Measurements from ENCODE around the gene CTDP1.
"Not testable (repeated sequence)": the region's sequence is repeated elsewhere in the genome, so short reads cannot be mapped to it uniquely, and the experiment has no call there.

CTDP1 gene

GRCh38 chr18:79747156-79747845, 67.7 kb downstream of the CTDP1 start:
- no peak overlapping the region for H3K4me3 ChIP-seq (ENCODE audit: low read length)
- H3K4ac ChIP-seq (ENCODE audit: low read depth, low read length), result no peak overlapping the region
- no peak overlapping the region for H2BK15ac ChIP-seq (replicated peaks; ENCODE audit: low read depth)
- H3K27me3 ChIP-seq (ENCODE audit: insufficient read depth, low read length, poor library complexity), result no peaks in the 10 kb centered on the region
- no peaks in the 10 kb centered on the region for H3K79me2 ChIP-seq (ENCODE audit: control insufficient read depth, insufficient read depth, low read length)
- H2AK5ac ChIP-seq (ENCODE audit: low read length), result no peak overlapping the region
- H2BK5ac ChIP-seq (ENCODE audit: low read length), result no peak overlapping the region
- no peaks in the 10 kb centered on the region for H3K79me1 ChIP-seq (ENCODE audit: low read length)
- H4K5ac ChIP-seq (ENCODE audit: low read length), result no peak overlapping the region
- no peak overlapping the region for H3K56ac ChIP-seq (ENCODE audit: low read length)
- H2BK120ac ChIP-seq (ENCODE audit: low read depth, low read length), result no peak overlapping the region
- H3K27ac ChIP-seq (ENCODE audit: low read depth, low read length), result no peak overlapping the region
- WGBS (ENCODE audit: extremely low coverage, insufficient coverage, low lambda C conversion rate), result no CpG with 5 or more reads among the region's 35 CpGs
- no peak for DNase-seq
- H3K23ac ChIP-seq (ENCODE audit: low read length), result no peak overlapping the region
- no peak overlapping the region for H3K4me2 ChIP-seq (ENCODE audit: low read length)
- no peak overlapping the region for H3K9ac ChIP-seq (ENCODE audit: low read length)
- no peak overlapping the region for H4K8ac ChIP-seq (ENCODE audit: low read depth, low read length)
- no peak overlapping the region for H3K18ac ChIP-seq (ENCODE audit: low read length)
- H3K4me1 ChIP-seq (ENCODE audit: control insufficient read depth, low read depth, low read length), result no peaks in the 10 kb centered on the region
- H3K36me3 ChIP-seq (ENCODE audit: control insufficient read depth, insufficient read depth, low read length), result no peaks in the 10 kb centered on the region

DNA sequence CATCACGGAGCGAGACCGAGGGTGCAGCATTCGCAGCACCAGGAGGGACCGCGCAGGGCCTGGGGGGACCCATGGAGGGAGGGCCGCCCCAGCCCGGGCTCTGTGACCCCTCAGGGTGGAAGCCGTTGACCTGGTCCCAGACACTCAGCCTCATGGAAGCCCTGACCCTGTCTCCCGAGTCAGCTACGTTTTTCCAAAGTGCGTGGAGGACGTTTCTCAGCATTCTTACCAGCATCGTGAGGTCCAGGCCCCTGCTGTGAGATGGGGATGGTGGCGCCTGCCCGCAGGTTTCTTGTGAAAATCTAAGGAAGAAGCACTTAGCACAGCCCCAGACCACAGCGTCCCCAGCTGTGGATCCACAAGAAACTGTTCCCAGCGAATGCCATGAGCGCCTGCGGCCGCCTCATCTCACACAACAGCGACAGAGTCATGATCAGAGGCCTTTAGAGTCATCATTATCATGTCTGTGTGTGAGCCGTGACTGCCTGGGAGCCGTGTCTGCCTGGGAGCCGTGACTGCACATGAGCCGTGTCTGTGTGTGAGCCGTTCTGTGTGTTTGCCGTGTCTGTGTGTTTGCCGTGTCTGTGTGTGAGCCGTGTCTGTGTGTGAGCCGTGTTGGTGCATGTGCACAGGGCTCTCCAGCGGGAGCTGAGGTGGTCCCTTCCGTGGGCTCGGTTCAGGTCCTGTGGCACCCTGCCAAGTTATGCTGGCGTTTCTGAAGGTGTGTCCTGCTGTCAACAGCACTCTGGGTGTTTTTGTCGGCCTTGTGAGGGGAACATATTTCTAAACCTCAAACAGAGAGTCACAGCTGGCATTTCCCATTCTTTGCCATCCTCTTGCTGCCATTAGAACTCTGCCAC, 68.9 kb downstream of the CTDP1 start:
- Histone ChIP-seq H2BK5ac (ENCODE audit: low read length) (no peak overlapping the region), H3K4ac (ENCODE audit: low read depth, low read length) (no peak overlapping the region), H3K18ac (ENCODE audit: low read length) (no peak overlapping the region), H4K5ac (ENCODE audit: low read length) (no peak overlapping the region), H2BK15ac (replicated peaks; ENCODE audit: low read depth) (no peak overlapping the region), H3K36me3 (ENCODE audit: control insufficient read depth, insufficient read depth, low read length) (no peaks in the 10 kb centered on the region), H2AK5ac (ENCODE audit: low read length) (no peak overlapping the region), H3K27ac (ENCODE audit: low read depth, low read length) (no peak overlapping the region), H4K8ac (ENCODE audit: low read depth, low read length) (no peak overlapping the region), H3K4me2 (ENCODE audit: low read length) (no peak overlapping the region), H3K4me1 (ENCODE audit: control insufficient read depth, low read depth, low read length) (no peaks in the 10 kb centered on the region), H3K4me3 (ENCODE audit: low read length) (no peak overlapping the region), H3K79me2 (ENCODE audit: control insufficient read depth, insufficient read depth, low read length) (no peaks in the 10 kb centered on the region), H2BK120ac (ENCODE audit: low read depth, low read length) (no peak overlapping the region), H3K23ac (ENCODE audit: low read length) (no peak overlapping the region), H3K9ac (ENCODE audit: low read length) (no peak overlapping the region), H3K56ac (ENCODE audit: low read length) (no peak overlapping the region), H3K79me1 (ENCODE audit: low read length) (no peaks in the 10 kb centered on the region), H3K27me3 (ENCODE audit: insufficient read depth, low read length, poor library complexity) (no peaks in the 10 kb centered on the region)
- no peak for DNase-seq
- WGBS (ENCODE audit: extremely low coverage, insufficient coverage, low lambda C conversion rate), result no CpG with 5 or more reads among the region's 36 CpGs

GRCh38 chr18:79749251-79750191, 69.9 kb downstream of the CTDP1 start:
- Histone ChIP-seq H3K4me3 (ENCODE audit: low read length) (no peak overlapping the region), H3K36me3 (ENCODE audit: control insufficient read depth, insufficient read depth, low read length) (peaks cover 4% of the 10 kb centered on the region), H3K56ac (ENCODE audit: low read length) (no peak overlapping the region), H2BK5ac (ENCODE audit: low read length) (no peak overlapping the region), H3K18ac (ENCODE audit: low read length) (no peak overlapping the region), H3K4me1 (ENCODE audit: control insufficient read depth, low read depth, low read length) (no peaks in the 10 kb centered on the region), H3K79me2 (ENCODE audit: control insufficient read depth, insufficient read depth, low read length) (no peaks in the 10 kb centered on the region), H3K4me2 (ENCODE audit: low read length) (no peak overlapping the region), H3K79me1 (ENCODE audit: low read length) (no peaks in the 10 kb centered on the region), H3K4ac (ENCODE audit: low read depth, low read length) (no peak overlapping the region), H2BK120ac (ENCODE audit: low read depth, low read length) (no peak overlapping the region), H2BK15ac (replicated peaks; ENCODE audit: low read depth) (no peak overlapping the region), H4K8ac (ENCODE audit: low read depth, low read length) (no peak overlapping the region), H4K5ac (ENCODE audit: low read length) (no peak overlapping the region), H3K23ac (ENCODE audit: low read length) (no peak overlapping the region), H2AK5ac (ENCODE audit: low read length) (no peak overlapping the region), H3K27ac (ENCODE audit: low read depth, low read length) (no peak overlapping the region), H3K9ac (ENCODE audit: low read length) (no peak overlapping the region), H3K27me3 (ENCODE audit: insufficient read depth, low read length, poor library complexity) (no peaks in the 10 kb centered on the region)
- no CpG with 5 or more reads among the region's 49 CpGs for WGBS (ENCODE audit: extremely low coverage, insufficient coverage, low lambda C conversion rate)
- DNase-seq, result no peak

DNA sequence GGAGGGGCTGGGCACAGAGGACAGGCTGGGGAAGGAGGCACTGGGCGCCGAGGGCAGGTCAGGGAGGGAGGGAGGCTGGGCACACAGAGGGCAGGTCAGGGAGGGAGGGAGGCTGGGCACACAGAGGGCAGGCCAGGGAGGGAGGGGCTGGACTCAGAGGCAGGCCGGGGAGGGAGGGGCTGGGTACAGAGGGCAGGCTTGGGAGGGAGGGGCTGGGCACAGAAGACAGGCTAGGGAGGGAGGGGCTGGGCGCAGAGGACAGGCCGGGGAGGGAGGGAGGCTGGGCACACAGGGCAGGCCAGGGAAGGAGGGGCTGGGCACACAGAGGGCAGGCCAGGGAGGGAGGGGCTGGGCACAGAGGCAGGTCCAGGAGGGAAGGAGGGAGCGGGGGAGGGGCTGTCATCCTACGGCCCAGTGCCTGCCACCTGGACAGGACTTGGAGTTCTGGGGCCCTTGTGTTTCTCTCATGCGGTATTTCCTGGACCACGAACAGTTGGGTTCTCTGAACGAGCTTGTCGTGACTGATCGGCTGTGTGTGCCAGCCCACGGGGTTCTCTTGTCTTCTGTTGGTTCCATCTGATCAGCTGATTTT, 71.5 kb downstream of the CTDP1 start:
- no CpG with 5 or more reads among the region's 13 CpGs for WGBS (ENCODE audit: extremely low coverage, insufficient coverage, low lambda C conversion rate)

DNA sequence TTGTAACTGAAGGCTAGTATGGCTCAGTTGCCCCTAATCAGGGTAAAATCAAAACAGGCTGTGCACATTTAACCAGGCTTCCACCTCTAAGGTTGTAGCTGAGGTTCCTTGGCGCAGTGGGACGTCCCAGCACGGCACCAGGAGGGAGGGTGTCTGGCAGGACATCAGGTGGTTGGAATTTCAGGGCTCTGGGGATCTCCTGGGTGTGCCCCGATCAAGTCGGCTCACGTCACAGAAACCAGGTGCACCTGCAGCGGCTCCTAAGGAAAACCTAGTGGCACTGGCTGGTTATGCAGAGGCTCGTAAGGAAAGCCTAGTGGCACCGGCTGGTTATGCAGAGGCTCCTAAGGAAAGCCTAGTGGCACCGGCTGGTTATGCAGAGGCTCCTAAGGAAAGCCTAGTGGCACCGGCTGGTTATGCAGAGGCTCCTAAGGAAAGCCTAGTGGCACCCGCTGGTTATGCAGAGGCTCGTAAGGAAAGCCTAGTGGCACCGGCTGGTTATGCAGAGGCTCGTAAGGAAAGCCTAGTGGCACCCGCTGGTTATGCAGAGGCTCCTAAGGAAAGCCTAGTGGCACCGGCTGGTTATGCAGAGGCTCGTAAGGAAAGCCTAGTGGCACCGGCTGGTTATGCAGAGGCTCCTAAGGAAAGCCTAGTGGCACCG, 72.4 kb downstream of the CTDP1 start:
- not testable (repeated sequence) for H3K18ac ChIP-seq (ENCODE audit: low read length); H4K8ac ChIP-seq (ENCODE audit: low read depth, low read length); H3K27ac ChIP-seq (ENCODE audit: low read depth, low read length); H3K4me2 ChIP-seq (ENCODE audit: low read length); H3K23ac ChIP-seq (ENCODE audit: low read length); H3K4ac ChIP-seq (ENCODE audit: low read depth, low read length); H2BK5ac ChIP-seq (ENCODE audit: low read length); H2BK15ac ChIP-seq (replicated peaks; ENCODE audit: low read depth); H3K79me1 ChIP-seq (ENCODE audit: low read length); H3K27me3 ChIP-seq (ENCODE audit: insufficient read depth, low read length, poor library complexity); H3K4me3 ChIP-seq (ENCODE audit: low read length); H3K4me1 ChIP-seq (ENCODE audit: control insufficient read depth, low read depth, low read length); H2AK5ac ChIP-seq (ENCODE audit: low read length); H3K56ac ChIP-seq (ENCODE audit: low read length); H3K79me2 ChIP-seq (ENCODE audit: control insufficient read depth, insufficient read depth, low read length); H2BK120ac ChIP-seq (ENCODE audit: low read depth, low read length); H3K36me3 ChIP-seq (ENCODE audit: control insufficient read depth, insufficient read depth, low read length); H4K5ac ChIP-seq (ENCODE audit: low read length); H3K9ac ChIP-seq (ENCODE audit: low read length)
- WGBS (ENCODE audit: extremely low coverage, insufficient coverage, low lambda C conversion rate), result no CpG with 5 or more reads among the region's 20 CpGs
- peak; percentile 62 for DNase-seq

More for the DNA sequence above, 71.5 kb downstream of the CTDP1 start:
- H2BK120ac ChIP-seq (ENCODE audit: low read depth, low read length), result no peak overlapping the region
- no peak overlapping the region for H2BK5ac ChIP-seq (ENCODE audit: low read length)
- peaks cover 4% of the 10 kb centered on the region for H3K36me3 ChIP-seq (ENCODE audit: control insufficient read depth, insufficient read depth, low read length)
- H3K4me3 ChIP-seq (ENCODE audit: low read length), result no peak overlapping the region
- H3K9ac ChIP-seq (ENCODE audit: low read length), result no peak overlapping the region
- no peak overlapping the region for H2AK5ac ChIP-seq (ENCODE audit: low read length)
- DNase-seq, result no peak
- H3K23ac ChIP-seq (ENCODE audit: low read length), result no peak overlapping the region
- H3K79me2 ChIP-seq (ENCODE audit: control insufficient read depth, insufficient read depth, low read length), result no peaks in the 10 kb centered on the region
- no peak overlapping the region for H4K5ac ChIP-seq (ENCODE audit: low read length)
- H4K8ac ChIP-seq (ENCODE audit: low read depth, low read length), result no peak overlapping the region
- no peak overlapping the region for H3K18ac ChIP-seq (ENCODE audit: low read length)
- no peak overlapping the region for H3K56ac ChIP-seq (ENCODE audit: low read length)
- no peak overlapping the region for H3K4ac ChIP-seq (ENCODE audit: low read depth, low read length)
- no peak overlapping the region for H3K27ac ChIP-seq (ENCODE audit: low read depth, low read length)
- H3K4me2 ChIP-seq (ENCODE audit: low read length), result no peak overlapping the region
- no peak overlapping the region for H2BK15ac ChIP-seq (replicated peaks; ENCODE audit: low read depth)
- H3K79me1 ChIP-seq (ENCODE audit: low read length), result no peaks in the 10 kb centered on the region
- no peaks in the 10 kb centered on the region for H3K4me1 ChIP-seq (ENCODE audit: control insufficient read depth, low read depth, low read length)
- H3K27me3 ChIP-seq (ENCODE audit: insufficient read depth, low read length, poor library complexity), result no peaks in the 10 kb centered on the region
